Retinal pigment epithelial cell (primary cell): Measurements from ENCODE around the gene ANXA3.
"Not testable (repeated sequence)": the region's sequence is repeated elsewhere in the genome, so short reads cannot be mapped to it uniquely, and the experiment has no call there.

Experiments used
- DNase-seq: peaks from one replicate; pipeline ENCODE4 v3.0.0-alpha.2; 2010; ENCODE audit warnings: low read depth
- H3K4me3 ChIP-seq: 2 replicates; pipeline ENCODE4 v1.5.1; 2011; ENCODE audit warnings: mild to moderate bottlenecking, low read length, control low read depth, moderate library complexity
- TF ChIP-seq, protein P1 (sequence below): conservative IDR thresholded peaks from 2 replicates; pipeline ENCODE4 v1.5.1; 2011; ENCODE audit warnings: low read depth, low read length, control low read depth, inconsistent platforms

ANXA3 gene, protein sequence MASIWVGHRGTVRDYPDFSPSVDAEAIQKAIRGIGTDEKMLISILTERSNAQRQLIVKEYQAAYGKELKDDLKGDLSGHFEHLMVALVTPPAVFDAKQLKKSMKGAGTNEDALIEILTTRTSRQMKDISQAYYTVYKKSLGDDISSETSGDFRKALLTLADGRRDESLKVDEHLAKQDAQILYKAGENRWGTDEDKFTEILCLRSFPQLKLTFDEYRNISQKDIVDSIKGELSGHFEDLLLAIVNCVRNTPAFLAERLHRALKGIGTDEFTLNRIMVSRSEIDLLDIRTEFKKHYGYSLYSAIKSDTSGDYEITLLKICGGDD

GRCh38 chr4:78551420-78552351 lies at the start of gene ANXA3:
TSS of gene ANXA3 (plus strand) at chr4:78551770. CDS start at chr4:78554474, 2,704 bp downstream.
- TF ChIP-seq, protein P1, sequence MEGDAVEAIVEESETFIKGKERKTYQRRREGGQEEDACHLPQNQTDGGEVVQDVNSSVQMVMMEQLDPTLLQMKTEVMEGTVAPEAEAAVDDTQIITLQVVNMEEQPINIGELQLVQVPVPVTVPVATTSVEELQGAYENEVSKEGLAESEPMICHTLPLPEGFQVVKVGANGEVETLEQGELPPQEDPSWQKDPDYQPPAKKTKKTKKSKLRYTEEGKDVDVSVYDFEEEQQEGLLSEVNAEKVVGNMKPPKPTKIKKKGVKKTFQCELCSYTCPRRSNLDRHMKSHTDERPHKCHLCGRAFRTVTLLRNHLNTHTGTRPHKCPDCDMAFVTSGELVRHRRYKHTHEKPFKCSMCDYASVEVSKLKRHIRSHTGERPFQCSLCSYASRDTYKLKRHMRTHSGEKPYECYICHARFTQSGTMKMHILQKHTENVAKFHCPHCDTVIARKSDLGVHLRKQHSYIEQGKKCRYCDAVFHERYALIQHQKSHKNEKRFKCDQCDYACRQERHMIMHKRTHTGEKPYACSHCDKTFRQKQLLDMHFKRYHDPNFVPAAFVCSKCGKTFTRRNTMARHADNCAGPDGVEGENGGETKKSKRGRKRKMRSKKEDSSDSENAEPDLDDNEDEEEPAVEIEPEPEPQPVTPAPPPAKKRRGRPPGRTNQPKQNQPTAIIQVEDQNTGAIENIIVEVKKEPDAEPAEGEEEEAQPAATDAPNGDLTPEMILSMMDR, result no peak
- H3K4me3 ChIP-seq, result peak within 1 kb of the TSS; percentile 68
- no peak for DNase-seq

DNA sequence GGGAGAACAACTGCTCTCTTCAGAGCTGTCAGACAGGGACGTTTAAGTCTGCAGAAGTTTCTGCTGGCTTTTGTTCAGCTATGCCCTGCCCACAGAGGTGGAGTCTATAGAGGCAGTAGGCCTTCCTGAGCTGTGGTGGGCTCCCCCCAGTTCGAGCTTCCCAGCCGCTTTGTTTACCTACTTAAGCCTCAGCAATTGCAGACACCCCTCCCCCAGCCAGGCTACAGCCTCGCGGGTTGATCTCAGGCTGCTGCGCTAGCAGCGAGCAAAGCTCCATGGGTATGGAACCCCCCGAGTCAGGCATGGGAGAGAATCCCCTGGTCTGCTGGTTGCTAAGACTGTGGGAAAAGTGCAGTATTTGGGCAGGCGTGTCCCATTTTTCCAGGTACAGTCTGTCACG lies 45.3 kb upstream of the ANXA3 start:
- not testable (repeated sequence) for H3K4me3 ChIP-seq, DNase-seq

- no peak for DNase-seq
- TF ChIP-seq, protein P1, result no peak
- no peak overlapping the region for H3K4me3 ChIP-seq
Measured at GRCh38 chr4:78509043-78509442, 42.5 kb upstream of the ANXA3 start.

DNA sequence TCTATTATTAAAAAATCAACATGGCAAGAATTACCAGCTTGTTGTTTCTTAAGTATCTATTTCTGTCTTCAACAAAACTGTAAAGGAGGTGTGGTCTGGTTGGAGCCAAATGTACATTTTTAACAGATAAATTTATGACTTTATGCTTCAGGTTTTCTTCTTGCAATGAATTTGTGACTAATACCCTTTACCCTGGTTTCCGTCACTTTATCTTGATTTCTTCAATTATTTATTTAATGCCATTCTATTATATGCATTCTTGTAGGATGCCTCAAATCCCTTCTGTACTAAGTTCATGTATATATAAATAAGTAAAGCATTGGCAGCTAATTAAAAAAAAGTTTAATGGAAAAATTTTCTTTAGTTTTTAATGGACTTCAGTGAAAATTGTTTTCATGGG lies 41.5 kb upstream of the ANXA3 start:
- no peak for DNase-seq
- TF ChIP-seq, protein P1, result no peak
- no peak overlapping the region for H3K4me3 ChIP-seq

DNA sequence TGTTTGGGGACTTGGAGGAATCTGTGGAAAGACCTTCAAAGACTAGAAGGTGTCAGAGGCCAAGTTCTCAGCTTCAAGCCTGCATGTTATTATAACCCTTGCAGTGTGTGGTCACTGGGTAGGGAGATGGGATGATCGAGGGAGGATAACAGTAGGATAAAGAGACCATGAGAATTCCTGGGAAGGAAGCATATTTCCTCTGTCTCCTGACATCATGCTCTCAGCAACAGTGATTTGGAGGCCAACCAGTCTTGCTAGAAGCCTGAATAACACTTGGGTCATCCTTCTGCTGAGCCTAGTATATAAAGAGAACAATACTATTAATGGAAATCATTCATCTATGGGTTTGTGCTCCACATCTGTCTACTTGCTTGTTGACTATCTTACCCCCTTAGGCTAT lies 40.9 kb upstream of the ANXA3 start:
- TF ChIP-seq, protein P1, result no peak
- DNase-seq, result no peak
- no peak overlapping the region for H3K4me3 ChIP-seq

- DNase-seq, result no peak
- TF ChIP-seq, protein P1, result no peak
- H3K4me3 ChIP-seq, result no peak overlapping the region
Measured at GRCh38 chr4:78512357-78512920, 39.1 kb upstream of the ANXA3 start.

DNA sequence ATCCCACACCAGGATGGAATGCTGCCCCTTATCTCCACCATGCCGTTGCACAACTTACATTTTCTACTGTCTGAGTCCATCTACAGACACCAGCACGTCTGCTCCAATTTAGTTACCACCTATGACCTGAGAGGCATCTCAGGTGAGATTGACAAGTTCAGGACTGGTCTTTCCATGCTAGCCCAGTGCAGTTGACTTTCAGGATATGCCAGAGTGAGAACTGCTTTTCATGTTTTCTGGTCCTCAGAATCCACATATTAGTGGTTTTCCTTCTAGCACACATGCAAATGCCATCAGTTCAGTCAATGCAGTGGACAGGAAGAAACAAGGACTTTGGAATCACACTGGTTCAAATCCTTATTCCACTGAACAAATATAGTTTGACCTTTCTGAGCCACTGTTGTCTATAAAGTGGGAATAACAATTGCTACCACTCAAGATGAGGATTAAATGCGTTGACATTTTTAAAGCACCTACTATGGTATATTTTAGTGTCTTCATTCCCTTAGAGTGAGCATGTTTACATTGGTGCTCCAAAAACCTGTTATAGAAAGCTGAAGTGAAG lies 38.1 kb upstream of the ANXA3 start:
- no peak for DNase-seq
- H3K4me3 ChIP-seq, result no peak overlapping the region
- TF ChIP-seq, protein P1, result no peak
